Stomach (tissue), 4 donors: Measurements from ENCODE around the gene LARGE1.

Experiments used
- POLR2A ChIP-seq, 4 donors: fragments of 450-650 bp; IDR thresholded peaks; one replicate each; pipeline ENCODE4 v1.6.1; 2016; ENCODE audit warnings: antibody characterized with exemption in 4 of 4, control low read depth in 2 of 4, mild to moderate bottlenecking in 1 of 4, moderate library complexity in 1 of 4
- TF ChIP-seq, protein P1 (sequence below), 7 experiments: fragments of 450-650 bp in 4 of 7; fragments of 200-600 bp in 3 of 7; sonication (generic) in 3 of 7; IDR thresholded peaks; one replicate each; pipeline ENCODE4 v1.5.1; 2016 to 2019; ENCODE audit warnings: antibody characterized with exemption in 7 of 7, control low read depth in 2 of 7, mild to moderate bottlenecking in 1 of 7

- no peak for TF ChIP-seq POLR2A (IDR thresholded peaks at IDR 0.05)
- TF ChIP-seq, protein P1, sequence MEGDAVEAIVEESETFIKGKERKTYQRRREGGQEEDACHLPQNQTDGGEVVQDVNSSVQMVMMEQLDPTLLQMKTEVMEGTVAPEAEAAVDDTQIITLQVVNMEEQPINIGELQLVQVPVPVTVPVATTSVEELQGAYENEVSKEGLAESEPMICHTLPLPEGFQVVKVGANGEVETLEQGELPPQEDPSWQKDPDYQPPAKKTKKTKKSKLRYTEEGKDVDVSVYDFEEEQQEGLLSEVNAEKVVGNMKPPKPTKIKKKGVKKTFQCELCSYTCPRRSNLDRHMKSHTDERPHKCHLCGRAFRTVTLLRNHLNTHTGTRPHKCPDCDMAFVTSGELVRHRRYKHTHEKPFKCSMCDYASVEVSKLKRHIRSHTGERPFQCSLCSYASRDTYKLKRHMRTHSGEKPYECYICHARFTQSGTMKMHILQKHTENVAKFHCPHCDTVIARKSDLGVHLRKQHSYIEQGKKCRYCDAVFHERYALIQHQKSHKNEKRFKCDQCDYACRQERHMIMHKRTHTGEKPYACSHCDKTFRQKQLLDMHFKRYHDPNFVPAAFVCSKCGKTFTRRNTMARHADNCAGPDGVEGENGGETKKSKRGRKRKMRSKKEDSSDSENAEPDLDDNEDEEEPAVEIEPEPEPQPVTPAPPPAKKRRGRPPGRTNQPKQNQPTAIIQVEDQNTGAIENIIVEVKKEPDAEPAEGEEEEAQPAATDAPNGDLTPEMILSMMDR (IDR thresholded peaks at IDR 0.05): no peak
Observed at GRCh38 chr22:33728847-33729246, 191.4 kb downstream of the LARGE1 start.
